Thoracic aorta (tissue), 2 donors: ENCODE data around the gene FBXW11. TPM values are rescaled to one million over a fixed set of nuclear protein-coding genes. Genes with fewer than 3 reads are reported as not detected.

ENCODE experiments used
- ATAC-seq: fragments of 150-250 bp; one replicate; pipeline ENCODE4 v1.8.0; 2017; ENCODE audit warnings: low read depth; ENCODE audit not compliant: insufficient number of reproducible peaks, low FRiP score
- DNase-seq: peaks from one replicate; pipeline ENCODE4 v3.0.0-alpha.2; 2020; ENCODE audit warnings: low spot score
- H3K27ac ChIP-seq, 2 donors: fragments of 200-600 bp; sonication (generic); 1 replicate in 1 of 2; 2 replicates in 1 of 2; pipeline ENCODE4 v1.5.1; 2016; ENCODE audit warnings: mild to moderate bottlenecking in 2 of 2, moderate library complexity in 2 of 2
- H3K27me3 ChIP-seq: fragments of 200-600 bp; sonication (generic); replicated peaks from 2 replicates; pipeline ENCODE4 v1.6.0; 2016; ENCODE audit warnings: mild to moderate bottlenecking; ENCODE audit not compliant: insufficient read depth
- H3K36me3 ChIP-seq: fragments of 200-600 bp; sonication (generic); one replicate; pipeline ENCODE4 v1.5.1; 2016
- H3K4me1 ChIP-seq, 2 donors: fragments of 200-600 bp; sonication (generic); 1 replicate in 1 of 2; 2 replicates in 1 of 2; pipeline versions ENCODE4 v1.5.1 to v1.6.0; 2016; ENCODE audit warnings: low read depth in 2 of 2, mild to moderate bottlenecking in 1 of 2; ENCODE audit not compliant: control insufficient read depth in 1 of 2
- H3K4me3 ChIP-seq: fragments of 200-600 bp; sonication (generic); 2 replicates; pipeline ENCODE4 v1.5.1; 2016; ENCODE audit warnings: mild to moderate bottlenecking
- H3K9me3 ChIP-seq: fragments of 200-600 bp; sonication (generic); 2 replicates; pipeline ENCODE4 v1.5.1; 2016
- total RNA-seq, 2 donors: library from RNA; depleted of rRNA; stranded (reverse); fragments of >200 nt; gene quantifications; one replicate each; pipeline versions ENCODE4 v1.1.0 to v1.2.3, GENCODE V29; 2016
- TF ChIP-seq, protein P1 (sequence below): fragments of 200-600 bp; sonication (generic); IDR thresholded peaks from one replicate; pipeline ENCODE4 v1.5.1; 2019; ENCODE audit warnings: antibody characterized with exemption

FBXW11 gene
- total RNA-seq, 2 donors from 2014 or later, result 77.8 to 91.2 TPM

DNA sequence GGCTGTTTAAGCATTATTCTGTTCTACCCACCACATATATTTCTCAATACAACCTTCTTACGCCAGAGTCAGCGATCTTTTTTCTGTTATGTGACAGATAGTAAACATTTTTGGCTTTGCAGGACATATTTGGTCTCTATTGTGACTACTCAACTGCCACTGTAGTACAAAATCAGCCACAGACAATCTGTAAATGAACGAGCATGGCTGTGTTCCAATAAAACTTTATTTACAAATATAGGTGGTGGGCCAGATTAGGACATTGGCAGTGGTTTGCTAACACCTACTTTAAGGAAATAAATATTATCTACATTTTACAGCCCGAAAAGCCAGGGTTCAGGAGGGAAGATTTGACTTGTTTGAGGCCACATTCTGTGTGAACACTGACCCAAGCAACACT lies 40.2 kb upstream of the FBXW11 start:
- Histone ChIP-seq H3K4me1 (no peaks in the 10 kb centered on the region), H3K27me3 (no peaks in the 10 kb centered on the region), H3K9me3 (no peaks in the 10 kb centered on the region), H3K36me3 (no peaks in the 10 kb centered on the region), H3K27ac (no peak overlapping the region), H3K4me3 (no peak overlapping the region)
- no peak for ATAC-seq
- TF ChIP-seq, protein P1, sequence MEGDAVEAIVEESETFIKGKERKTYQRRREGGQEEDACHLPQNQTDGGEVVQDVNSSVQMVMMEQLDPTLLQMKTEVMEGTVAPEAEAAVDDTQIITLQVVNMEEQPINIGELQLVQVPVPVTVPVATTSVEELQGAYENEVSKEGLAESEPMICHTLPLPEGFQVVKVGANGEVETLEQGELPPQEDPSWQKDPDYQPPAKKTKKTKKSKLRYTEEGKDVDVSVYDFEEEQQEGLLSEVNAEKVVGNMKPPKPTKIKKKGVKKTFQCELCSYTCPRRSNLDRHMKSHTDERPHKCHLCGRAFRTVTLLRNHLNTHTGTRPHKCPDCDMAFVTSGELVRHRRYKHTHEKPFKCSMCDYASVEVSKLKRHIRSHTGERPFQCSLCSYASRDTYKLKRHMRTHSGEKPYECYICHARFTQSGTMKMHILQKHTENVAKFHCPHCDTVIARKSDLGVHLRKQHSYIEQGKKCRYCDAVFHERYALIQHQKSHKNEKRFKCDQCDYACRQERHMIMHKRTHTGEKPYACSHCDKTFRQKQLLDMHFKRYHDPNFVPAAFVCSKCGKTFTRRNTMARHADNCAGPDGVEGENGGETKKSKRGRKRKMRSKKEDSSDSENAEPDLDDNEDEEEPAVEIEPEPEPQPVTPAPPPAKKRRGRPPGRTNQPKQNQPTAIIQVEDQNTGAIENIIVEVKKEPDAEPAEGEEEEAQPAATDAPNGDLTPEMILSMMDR, result no peak
- no peak for DNase-seq

DNA sequence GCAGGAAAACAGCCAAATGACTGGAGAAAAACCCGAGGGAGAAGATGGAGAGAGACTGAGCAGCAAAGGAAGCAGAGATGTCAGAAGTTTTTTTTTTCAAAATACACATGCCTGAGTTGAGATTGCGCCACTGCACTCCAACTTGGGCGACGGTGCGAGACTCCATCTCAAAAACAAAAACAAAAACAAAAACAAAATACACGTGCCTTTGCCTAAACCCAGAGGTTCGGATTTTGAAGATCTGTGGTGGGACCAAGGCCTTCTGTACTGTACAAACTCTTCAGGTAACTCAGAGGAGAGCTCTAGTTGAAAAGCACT lies 38.8 kb upstream of the FBXW11 start:
- H3K27me3 ChIP-seq, result no peaks in the 10 kb centered on the region
- TF ChIP-seq, protein P1, result no peak
- no peaks in the 10 kb centered on the region for H3K4me1 ChIP-seq
- no peaks in the 10 kb centered on the region for H3K36me3 ChIP-seq
- ATAC-seq (no peak), DNase-seq (no peak)
- H3K27ac ChIP-seq, result no peak overlapping the region
- no peaks in the 10 kb centered on the region for H3K9me3 ChIP-seq
- no peak overlapping the region for H3K4me3 ChIP-seq

DNA sequence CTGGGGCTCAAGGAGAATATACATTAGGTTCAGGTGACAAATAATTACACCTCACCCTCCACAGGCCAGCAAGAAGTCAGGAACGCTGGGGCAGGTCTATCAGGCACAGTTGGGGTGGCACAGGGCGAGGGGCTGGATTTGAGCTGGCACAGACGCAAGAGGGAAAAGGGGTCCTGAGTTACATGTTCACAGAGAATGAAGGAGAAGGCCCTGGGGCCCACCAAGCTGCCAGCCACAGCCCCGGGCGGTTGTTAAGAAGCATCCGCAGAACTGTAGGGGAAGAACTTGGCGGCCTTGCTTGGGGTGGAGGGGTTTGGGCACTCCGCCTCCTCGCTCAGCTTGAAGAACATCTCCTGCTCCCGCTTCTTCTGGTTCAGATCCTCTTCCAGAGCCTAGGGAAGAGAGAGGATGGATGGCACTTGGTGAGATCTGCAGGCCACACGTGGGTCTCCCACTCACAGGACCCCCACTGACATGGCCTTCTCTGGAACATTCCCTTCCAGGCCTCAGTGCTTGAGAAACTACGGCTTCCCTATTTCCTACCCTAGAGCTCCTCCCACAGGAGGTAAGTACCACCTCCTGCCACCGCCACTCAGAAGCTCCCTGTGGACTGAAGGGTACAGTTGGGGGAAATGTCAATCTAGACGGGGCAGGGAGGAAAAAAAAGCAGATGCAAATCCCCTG lies 38.3 kb upstream of the FBXW11 start:
- H3K9me3 ChIP-seq, result no peaks in the 10 kb centered on the region
- ATAC-seq (no peak), DNase-seq (no peak)
- no peak overlapping the region for H3K27ac ChIP-seq
- H3K4me1 ChIP-seq, result no peaks in the 10 kb centered on the region
- H3K4me3 ChIP-seq, result no peak overlapping the region
- H3K27me3 ChIP-seq, result no peaks in the 10 kb centered on the region
- TF ChIP-seq, protein P1, result no peak
- no peaks in the 10 kb centered on the region for H3K36me3 ChIP-seq

DNA sequence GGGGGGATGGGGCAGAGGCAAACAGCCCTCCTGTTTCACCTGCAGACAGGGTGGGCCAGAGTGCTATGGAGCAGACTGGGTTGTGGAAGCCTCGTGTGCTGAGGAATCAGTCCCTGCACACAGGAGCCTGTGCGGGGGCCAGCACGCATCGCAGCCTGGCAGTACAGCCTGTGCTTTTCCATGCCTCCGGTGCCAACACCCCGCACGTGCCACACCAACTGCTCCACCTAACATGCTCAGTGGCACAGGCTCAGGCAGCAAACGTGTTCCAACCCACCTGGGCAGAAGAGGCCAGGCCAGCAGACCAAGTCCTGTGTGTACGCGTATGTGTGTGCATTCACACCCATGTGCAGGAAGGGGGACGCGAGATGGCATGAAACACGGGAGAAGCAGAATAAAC lies 37.4 kb upstream of the FBXW11 start:
- ATAC-seq, result no peak
- H3K9me3 ChIP-seq, result no peaks in the 10 kb centered on the region
- no peaks in the 10 kb centered on the region for H3K4me1 ChIP-seq
- DNase-seq, result no peak
- no peaks in the 10 kb centered on the region for H3K36me3 ChIP-seq
- TF ChIP-seq, protein P1, result no peak
- no peak overlapping the region for H3K27ac ChIP-seq
- no peak overlapping the region for H3K4me3 ChIP-seq
- H3K27me3 ChIP-seq, result no peaks in the 10 kb centered on the region

DNA sequence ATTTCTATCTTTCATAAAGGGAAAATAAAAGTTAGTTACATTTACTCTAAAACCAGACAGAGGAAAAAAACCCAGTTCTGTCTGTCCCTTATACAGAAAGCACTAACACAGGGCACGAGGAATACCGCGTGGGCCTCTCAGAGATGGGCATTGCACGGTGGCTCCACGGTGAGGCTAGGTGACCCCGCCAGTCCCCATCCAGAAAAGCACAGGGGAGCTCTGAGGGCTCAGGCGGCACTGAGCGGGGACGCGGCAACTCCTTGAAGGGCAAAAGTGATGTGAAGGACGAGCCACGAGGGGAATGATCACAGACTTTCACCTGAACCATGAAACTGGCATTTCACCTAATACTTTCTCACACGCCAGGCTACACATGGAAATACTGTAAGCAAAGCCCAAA lies 35.7 kb upstream of the FBXW11 start:
- no peak overlapping the region for H3K4me3 ChIP-seq
- ATAC-seq (no peak), DNase-seq (no peak)
- H3K27me3 ChIP-seq, result no peaks in the 10 kb centered on the region
- H3K27ac ChIP-seq, result no peak overlapping the region
- H3K9me3 ChIP-seq, result no peaks in the 10 kb centered on the region
- H3K4me1 ChIP-seq, result no peaks in the 10 kb centered on the region
- H3K36me3 ChIP-seq, result no peaks in the 10 kb centered on the region
- TF ChIP-seq, protein P1, result no peak
